RWPE2 (cell line): ENCODE data around the gene PDLIM1.

Source experiments
- ATAC-seq: fragments of 200-7000 bp; cut with Tn5 transposase; 3 replicates; pipeline ENCODE4 v1.9.1; 2021; ENCODE audit warnings: low read depth
- DNase-seq: peaks from one replicate; pipeline ENCODE4 v3.0.0-alpha.2; 2020; ENCODE audit warnings: low spot score
- H3K27ac ChIP-seq: fragments of 450-650 bp; 2 replicates; pipeline ENCODE4 v1.5.1; 2017; ENCODE audit warnings: mild to moderate bottlenecking; ENCODE audit not compliant: poor library complexity, severe bottlenecking
- H3K27me3 ChIP-seq: fragments of 250-450 bp; sonication (Bioruptor Pico); 2 replicates; pipeline ENCODE4 v1.5.1; 2021; ENCODE audit warnings: mild to moderate bottlenecking, moderate library complexity; ENCODE audit not compliant: insufficient read depth, poor library complexity, severe bottlenecking
- H3K36me3 ChIP-seq: fragments of 250-450 bp; sonication (Bioruptor Pico); 2 replicates; pipeline ENCODE4 v1.5.1; 2020; ENCODE audit warnings: low read depth, mild to moderate bottlenecking, moderate library complexity
- H3K4me1 ChIP-seq: fragments of 250-450 bp; sonication (Bioruptor Pico); 2 replicates; pipeline ENCODE4 v1.5.1; 2021; ENCODE audit warnings: mild to moderate bottlenecking, moderate library complexity; ENCODE audit not compliant: insufficient read depth, poor library complexity, severe bottlenecking
- H3K4me3 ChIP-seq: fragments of 250-450 bp; sonication (Bioruptor Pico); 2 replicates; pipeline ENCODE4 v1.5.1; 2021; ENCODE audit warnings: mild to moderate bottlenecking, moderate library complexity; ENCODE audit not compliant: severe bottlenecking
- H3K9me3 ChIP-seq: fragments of 250-450 bp; sonication (Bioruptor Pico); 2 replicates; pipeline ENCODE4 v1.5.1; 2021; ENCODE audit warnings: mild to moderate bottlenecking, moderate library complexity; ENCODE audit not compliant: severe bottlenecking
- TF ChIP-seq, protein P1 (sequence below): fragments of 450-650 bp; IDR thresholded peaks from one replicate; pipeline ENCODE4 v1.5.1; 2017; ENCODE audit warnings: mild to moderate bottlenecking, moderate library complexity; ENCODE audit not compliant: poor library complexity, severe bottlenecking

PDLIM1 gene

DNA sequence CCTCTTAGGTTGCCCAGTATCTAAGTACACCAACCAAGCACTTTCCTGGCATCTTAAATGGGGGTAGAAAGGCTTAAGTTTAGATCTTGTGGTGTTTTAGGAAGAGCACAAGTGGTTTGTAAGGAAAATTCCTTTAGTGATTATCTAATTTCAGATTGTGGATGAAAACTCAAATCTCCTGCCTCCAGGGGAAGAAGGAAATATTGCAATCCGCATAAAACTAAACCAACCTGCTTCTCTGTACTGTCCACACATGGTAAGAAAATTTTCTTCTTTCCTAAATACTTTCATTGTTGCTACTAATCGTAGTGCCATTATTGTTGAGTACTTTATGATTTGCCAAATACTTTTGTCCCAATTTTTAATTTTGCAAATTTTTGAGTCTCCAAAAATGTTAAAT lies 65.7 kb downstream of the PDLIM1 start:
- Histone ChIP-seq H3K27me3 (no peaks in the 10 kb centered on the region), H3K36me3 (peaks cover 5% of the 10 kb centered on the region; the same call in 1 of the 2 replicates), H3K4me3 (no peak overlapping the region), H3K9me3 (no peaks in the 10 kb centered on the region), H3K27ac (peak overlapping the region; percentile 23), H3K4me1 (peaks cover 40% of the 10 kb centered on the region)
- ATAC-seq, result no peak
- no peak for DNase-seq
- TF ChIP-seq, protein P1, sequence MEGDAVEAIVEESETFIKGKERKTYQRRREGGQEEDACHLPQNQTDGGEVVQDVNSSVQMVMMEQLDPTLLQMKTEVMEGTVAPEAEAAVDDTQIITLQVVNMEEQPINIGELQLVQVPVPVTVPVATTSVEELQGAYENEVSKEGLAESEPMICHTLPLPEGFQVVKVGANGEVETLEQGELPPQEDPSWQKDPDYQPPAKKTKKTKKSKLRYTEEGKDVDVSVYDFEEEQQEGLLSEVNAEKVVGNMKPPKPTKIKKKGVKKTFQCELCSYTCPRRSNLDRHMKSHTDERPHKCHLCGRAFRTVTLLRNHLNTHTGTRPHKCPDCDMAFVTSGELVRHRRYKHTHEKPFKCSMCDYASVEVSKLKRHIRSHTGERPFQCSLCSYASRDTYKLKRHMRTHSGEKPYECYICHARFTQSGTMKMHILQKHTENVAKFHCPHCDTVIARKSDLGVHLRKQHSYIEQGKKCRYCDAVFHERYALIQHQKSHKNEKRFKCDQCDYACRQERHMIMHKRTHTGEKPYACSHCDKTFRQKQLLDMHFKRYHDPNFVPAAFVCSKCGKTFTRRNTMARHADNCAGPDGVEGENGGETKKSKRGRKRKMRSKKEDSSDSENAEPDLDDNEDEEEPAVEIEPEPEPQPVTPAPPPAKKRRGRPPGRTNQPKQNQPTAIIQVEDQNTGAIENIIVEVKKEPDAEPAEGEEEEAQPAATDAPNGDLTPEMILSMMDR, result no peak

DNA sequence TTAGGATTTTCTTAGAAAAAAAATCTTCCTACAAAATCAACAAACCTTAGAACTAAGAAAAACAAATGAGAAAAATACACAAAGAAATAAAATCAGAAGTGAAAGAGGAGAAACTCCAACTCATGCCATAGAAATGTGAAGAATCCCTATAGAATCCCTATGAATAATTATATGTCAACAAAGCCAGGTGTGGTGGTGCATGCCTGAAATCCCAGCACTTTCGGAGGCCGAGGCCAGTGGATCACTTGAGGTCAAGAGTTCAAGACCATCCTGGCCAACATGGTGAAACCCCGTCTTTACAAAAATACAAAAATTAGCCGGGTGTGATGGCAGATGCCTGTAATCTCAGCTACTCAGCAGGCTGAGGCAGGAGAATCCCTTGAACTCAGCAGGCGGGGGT lies 69.7 kb downstream of the PDLIM1 start:
- Histone ChIP-seq H3K27ac (peak overlapping the region; percentile 63), H3K27me3 (no peaks in the 10 kb centered on the region)

DNA sequence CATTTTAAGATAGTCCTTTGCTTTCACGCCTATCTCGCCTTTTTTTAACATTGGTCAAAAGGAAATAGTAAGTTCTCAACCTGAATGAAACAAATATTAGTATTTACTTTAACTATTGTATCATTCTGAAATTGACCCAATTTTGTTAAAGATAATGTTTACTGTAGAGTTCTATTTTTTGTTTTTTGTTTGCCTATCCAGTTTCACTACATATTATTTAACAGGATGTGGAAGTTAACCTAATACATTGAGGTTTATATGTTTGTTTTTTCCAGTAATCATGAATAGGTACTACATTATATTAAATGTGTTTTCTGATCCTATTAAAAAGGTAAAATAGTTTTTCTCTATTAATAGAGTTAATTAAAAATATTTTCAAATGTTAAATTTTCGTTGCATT lies 70.3 kb downstream of the PDLIM1 start:
- DNase-seq, result no peak
- H3K36me3 ChIP-seq, result peaks cover 6% of the 10 kb centered on the region; the same call in 1 of the 2 replicates
- ATAC-seq, result no peak
- no peak overlapping the region for H3K4me3 ChIP-seq
- H3K27me3 ChIP-seq, result no peaks in the 10 kb centered on the region
- H3K27ac ChIP-seq, result peak overlapping the region; percentile 63
- TF ChIP-seq, protein P1, result no peak
- H3K4me1 ChIP-seq, result peaks cover 27% of the 10 kb centered on the region
- H3K9me3 ChIP-seq, result no peaks in the 10 kb centered on the region

More for the DNA sequence above, 69.7 kb downstream of the PDLIM1 start:
- Histone ChIP-seq H3K36me3 (peaks cover 6% of the 10 kb centered on the region; the same call in 1 of the 2 replicates), H3K4me1 (peaks cover 27% of the 10 kb centered on the region), H3K9me3 (no peaks in the 10 kb centered on the region), H3K4me3 (no peak overlapping the region)
- TF ChIP-seq, protein P1, result no peak
- DNase-seq (no peak), ATAC-seq (peak; percentile 95)

DNA sequence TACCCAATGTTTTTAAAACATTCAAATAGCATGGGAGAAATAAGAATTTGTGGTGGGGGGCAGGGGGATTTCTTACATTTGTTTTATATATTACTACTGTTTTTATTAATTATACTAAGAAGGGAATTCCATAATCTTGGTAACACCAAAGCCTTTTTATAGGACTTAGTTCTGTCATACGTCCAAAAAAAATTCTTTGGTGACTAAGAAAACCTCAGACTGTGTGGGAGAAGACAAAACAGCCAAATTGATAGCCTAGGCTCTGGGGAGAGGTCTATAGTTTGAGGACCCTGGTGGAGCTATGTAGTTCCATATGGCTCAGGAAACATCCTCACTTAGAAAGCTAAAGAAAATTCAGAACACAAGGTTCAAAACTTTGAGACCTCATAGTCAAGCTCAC lies 73.3 kb downstream of the PDLIM1 start:
- Histone ChIP-seq H3K9me3 (no peaks in the 10 kb centered on the region), H3K4me3 (no peak overlapping the region), H3K27ac (peak overlapping the region; percentile 23), H3K4me1 (peaks cover 34% of the 10 kb centered on the region), H3K27me3 (no peaks in the 10 kb centered on the region), H3K36me3 (peaks cover 6% of the 10 kb centered on the region)
- no peak for DNase-seq
- ATAC-seq, result no peak
- TF ChIP-seq, protein P1, result no peak

DNA sequence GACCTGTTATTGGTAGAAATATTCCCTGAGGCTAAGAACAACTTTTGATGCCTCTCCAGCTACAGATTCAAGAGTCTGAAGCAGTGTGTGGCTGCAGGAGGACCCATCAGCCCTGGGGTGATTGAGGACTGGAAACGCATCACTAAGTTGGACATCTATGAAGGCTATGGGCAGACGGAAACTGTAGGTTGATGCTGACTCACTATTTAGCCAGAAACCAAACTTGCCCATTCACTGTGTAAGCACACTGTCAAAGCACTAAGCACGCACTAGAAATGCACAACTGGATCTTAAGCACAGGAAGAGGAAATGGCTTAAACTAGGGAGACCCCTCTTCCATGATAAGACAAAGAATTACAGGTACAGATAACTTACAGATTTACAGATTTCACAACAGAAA lies 76.0 kb downstream of the PDLIM1 start:
- ATAC-seq (peak; percentile 93), DNase-seq (no peak)
- TF ChIP-seq, protein P1, result no peak
- Histone ChIP-seq H3K27me3 (no peaks in the 10 kb centered on the region), H3K27ac (peak overlapping the region; percentile 64), H3K9me3 (no peaks in the 10 kb centered on the region), H3K36me3 (no peaks in the 10 kb centered on the region; the same call in 1 of the 2 replicates), H3K4me1 (peaks cover 19% of the 10 kb centered on the region), H3K4me3 (no peak overlapping the region)
